SJSA1 (cell line): ENCODE results near the gene PSMC4. TPM values are rescaled to one million over a fixed set of nuclear protein-coding genes. Genes with fewer than 3 reads are reported as not detected.

ENCODE experiments used
- DNase-seq, 2 experiments: peaks; one replicate each; pipeline ENCODE4 v3.0.0-alpha.2; 2015 to 2020; ENCODE audit warnings: low spot score in 2 of 2, low read depth in 1 of 2
- H3K27ac ChIP-seq: fragments of 250-450 bp; sonication (Bioruptor Pico); 2 replicates; pipeline ENCODE4 v1.5.1; 2020; ENCODE audit warnings: mild to moderate bottlenecking, moderate library complexity
- H3K27me3 ChIP-seq: fragments of 250-450 bp; sonication (Bioruptor Pico); replicated peaks from 2 replicates; pipeline ENCODE4 v1.5.1; 2020; ENCODE audit warnings: mild to moderate bottlenecking, moderate library complexity
- H3K36me3 ChIP-seq: fragments of 250-450 bp; sonication (Bioruptor Pico); 2 replicates; pipeline ENCODE4 v1.5.1; 2020; ENCODE audit warnings: mild to moderate bottlenecking
- H3K4me1 ChIP-seq: fragments of 250-450 bp; sonication (Bioruptor Pico); replicated peaks from 2 replicates; pipeline ENCODE4 v1.6.1; 2021; ENCODE audit warnings: mild to moderate bottlenecking
- H3K4me3 ChIP-seq: fragments of 250-450 bp; sonication (Bioruptor Pico); 2 replicates; pipeline ENCODE4 v1.5.1; 2020; ENCODE audit warnings: mild to moderate bottlenecking
- H3K9me3 ChIP-seq: fragments of 250-450 bp; sonication (Bioruptor Pico); replicated peaks from 2 replicates; pipeline ENCODE4 v1.5.1; 2020; ENCODE audit warnings: mild to moderate bottlenecking
- total RNA-seq: library from RNA; depleted of rRNA; stranded (reverse); fragments of >200 nt; shearing (Covaris generic); gene quantifications from 2 replicates; pipeline ENCODE4 v1.2.3, GENCODE V29; 2014

The PSMC4 gene
- total RNA-seq, 1 experiment from 2014 or later, result 174 TPM

DNA sequence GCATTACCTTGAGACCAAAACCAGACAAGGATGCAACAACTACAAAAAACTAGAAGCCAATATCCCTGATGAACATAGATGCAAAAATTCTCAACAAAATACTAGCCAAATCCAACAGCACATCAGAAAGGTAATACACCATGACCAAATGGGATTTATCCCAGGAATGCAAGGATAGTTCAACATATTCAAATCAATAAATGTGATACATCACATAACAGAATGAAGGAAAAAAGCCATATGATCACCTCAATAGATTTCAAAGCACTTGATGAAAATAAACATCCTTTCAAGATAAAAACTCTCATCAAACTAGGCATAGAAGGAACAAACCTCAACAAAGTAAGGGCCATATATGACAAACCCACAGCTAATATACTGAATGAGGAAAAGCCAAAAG is 15.7 kb downstream of the PSMC4 start:
- no peaks in the 10 kb centered on the region for H3K4me1 ChIP-seq
- H3K36me3 ChIP-seq, result peaks cover 24% of the 10 kb centered on the region
- no peak for DNase-seq
- no peak overlapping the region for H3K27ac ChIP-seq
- no peaks in the 10 kb centered on the region for H3K27me3 ChIP-seq
- H3K4me3 ChIP-seq, result no peak overlapping the region
- H3K9me3 ChIP-seq, result peaks cover 11% of the 10 kb centered on the region

DNA sequence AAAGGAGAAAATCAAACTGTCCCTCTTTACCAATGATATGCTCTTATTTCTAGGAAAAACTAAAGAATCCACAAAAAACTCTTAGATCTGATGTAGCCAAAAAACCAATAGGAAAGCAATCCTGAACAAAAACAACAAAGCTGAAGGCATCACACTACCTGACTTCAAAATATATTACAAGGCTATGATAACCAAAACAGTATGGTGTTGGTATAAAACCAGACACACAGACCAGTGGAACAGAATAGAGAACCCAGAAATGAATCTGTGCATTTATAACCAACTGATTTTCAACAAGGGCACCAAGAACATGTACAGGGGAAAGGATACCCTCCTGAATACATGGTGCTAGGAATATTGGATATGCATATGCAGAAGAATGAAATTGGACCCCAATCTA is 16.2 kb downstream of the PSMC4 start:
- DNase-seq, result no peak
- Histone ChIP-seq H3K27ac (no peak overlapping the region), H3K36me3 (peaks cover 20% of the 10 kb centered on the region), H3K9me3 (peaks cover 11% of the 10 kb centered on the region), H3K4me1 (no peaks in the 10 kb centered on the region), H3K27me3 (no peaks in the 10 kb centered on the region), H3K4me3 (no peak overlapping the region)

DNA sequence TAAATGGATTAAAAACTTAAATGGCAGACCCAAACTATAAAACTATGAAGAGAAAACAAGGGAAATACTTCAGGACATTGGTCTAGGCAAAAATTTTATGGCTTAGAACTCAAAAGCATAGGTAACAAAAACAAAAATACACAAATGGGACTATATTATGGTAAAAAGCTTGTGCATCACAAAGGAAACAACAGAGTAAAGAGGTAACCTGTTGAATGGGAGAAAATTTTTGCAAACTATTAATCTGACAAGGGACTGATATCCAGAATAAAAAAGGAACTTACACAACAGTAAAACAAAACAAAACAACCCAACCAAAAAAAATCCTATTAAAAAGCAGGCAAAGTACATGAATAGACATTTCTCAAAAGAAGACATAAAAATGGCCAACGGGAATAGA is 16.6 kb downstream of the PSMC4 start:
- Histone ChIP-seq H3K27me3 (no peaks in the 10 kb centered on the region), H3K27ac (no peak overlapping the region), H3K36me3 (peaks cover 16% of the 10 kb centered on the region), H3K4me3 (no peak overlapping the region), H3K9me3 (peaks cover 11% of the 10 kb centered on the region), H3K4me1 (no peaks in the 10 kb centered on the region)
- DNase-seq, result no peak

DNA sequence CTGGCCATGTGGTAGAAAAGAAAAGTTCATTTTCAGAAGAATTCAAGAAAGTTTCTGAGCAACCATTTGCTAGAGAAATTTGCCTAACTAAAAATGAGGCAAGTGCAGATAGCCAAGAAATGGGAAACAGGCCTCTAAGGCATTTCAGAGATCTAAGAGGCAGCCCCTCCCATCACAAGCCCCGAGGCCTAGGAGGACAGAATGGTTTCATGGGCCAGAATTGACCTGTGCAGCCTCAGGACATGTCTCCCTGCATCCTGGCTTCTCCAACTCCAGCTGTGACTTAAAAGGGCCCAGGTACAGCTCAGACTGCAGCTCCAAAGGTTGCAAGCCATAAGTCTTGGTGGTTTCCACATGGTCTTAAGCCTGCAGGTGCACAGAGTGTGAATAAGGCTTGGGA is 22.6 kb downstream of the PSMC4 start:
- H3K4me3 ChIP-seq, result no peak overlapping the region
- no peak overlapping the region for H3K27ac ChIP-seq
- peaks cover 8% of the 10 kb centered on the region; the same call in 1 of the 2 replicates for H3K36me3 ChIP-seq
- H3K9me3 ChIP-seq, result 0 out of 2 replicates have a peak, but pooled peaks cover 8% of the 10 kb centered on the region
- DNase-seq, result no peak
- no peaks in the 10 kb centered on the region for H3K27me3 ChIP-seq
- H3K4me1 ChIP-seq, result peaks cover 8% of the 10 kb centered on the region

DNA sequence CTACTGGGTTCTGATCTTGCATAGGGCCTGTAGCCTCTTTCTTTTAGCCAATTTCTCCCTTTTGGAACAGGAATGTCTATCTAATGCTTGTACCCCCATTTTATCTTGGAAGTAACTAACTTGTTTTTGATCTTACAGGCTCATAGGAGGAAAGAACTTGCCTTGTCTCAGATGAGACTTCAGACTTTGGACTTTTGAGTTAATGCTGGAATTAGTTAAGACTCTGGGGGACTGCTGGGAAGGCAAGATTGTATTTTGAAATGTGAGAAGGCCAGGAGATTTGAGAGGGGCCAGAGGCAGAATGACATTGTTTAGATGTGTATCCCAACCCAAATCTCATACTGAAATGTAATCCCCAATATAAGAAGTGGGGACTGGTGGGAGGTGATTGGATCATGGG is 23.4 kb downstream of the PSMC4 start:
- no peak for DNase-seq
- H3K27me3 ChIP-seq, result no peaks in the 10 kb centered on the region

DNA sequence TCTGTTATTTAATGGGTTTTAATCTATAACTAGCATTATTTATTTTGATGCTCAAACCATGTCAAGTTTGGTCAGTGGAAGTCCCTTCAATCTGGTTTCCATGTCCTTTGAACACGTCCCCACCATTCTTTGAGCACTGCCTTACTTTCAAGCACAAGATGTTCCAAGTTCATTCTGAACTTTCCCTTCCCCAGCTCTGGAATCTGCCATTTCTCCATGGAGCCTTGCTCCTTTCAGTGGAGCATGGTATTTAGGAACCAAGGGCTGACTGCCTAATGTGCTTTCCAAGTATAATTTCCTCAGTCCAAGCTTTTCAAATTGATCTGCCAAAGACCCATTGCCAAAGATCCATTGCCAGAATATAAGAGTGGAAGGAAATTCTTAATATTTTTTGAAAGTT is 24.8 kb downstream of the PSMC4 start:
- H3K27me3 ChIP-seq, result no peaks in the 10 kb centered on the region
- no peak overlapping the region for H3K27ac ChIP-seq
- H3K4me1 ChIP-seq, result peaks cover 8% of the 10 kb centered on the region
- no peak for DNase-seq
- H3K9me3 ChIP-seq, result 0 out of 2 replicates have a peak, but pooled peaks cover 8% of the 10 kb centered on the region
- H3K4me3 ChIP-seq, result peak overlapping the region; percentile 51
- H3K36me3 ChIP-seq, result 0 out of 2 replicates have a peak, but pooled peaks cover 5% of the 10 kb centered on the region

More for the DNA sequence above, 23.4 kb downstream of the PSMC4 start:
- H3K4me1 ChIP-seq, result peaks cover 8% of the 10 kb centered on the region
- H3K27ac ChIP-seq, result no peak overlapping the region
- 0 out of 2 replicates have a peak, but pooled peaks cover 8% of the 10 kb centered on the region for H3K9me3 ChIP-seq
- 0 out of 2 replicates have a peak, but pooled peaks cover 5% of the 10 kb centered on the region for H3K36me3 ChIP-seq
- no peak overlapping the region for H3K4me3 ChIP-seq

DNA sequence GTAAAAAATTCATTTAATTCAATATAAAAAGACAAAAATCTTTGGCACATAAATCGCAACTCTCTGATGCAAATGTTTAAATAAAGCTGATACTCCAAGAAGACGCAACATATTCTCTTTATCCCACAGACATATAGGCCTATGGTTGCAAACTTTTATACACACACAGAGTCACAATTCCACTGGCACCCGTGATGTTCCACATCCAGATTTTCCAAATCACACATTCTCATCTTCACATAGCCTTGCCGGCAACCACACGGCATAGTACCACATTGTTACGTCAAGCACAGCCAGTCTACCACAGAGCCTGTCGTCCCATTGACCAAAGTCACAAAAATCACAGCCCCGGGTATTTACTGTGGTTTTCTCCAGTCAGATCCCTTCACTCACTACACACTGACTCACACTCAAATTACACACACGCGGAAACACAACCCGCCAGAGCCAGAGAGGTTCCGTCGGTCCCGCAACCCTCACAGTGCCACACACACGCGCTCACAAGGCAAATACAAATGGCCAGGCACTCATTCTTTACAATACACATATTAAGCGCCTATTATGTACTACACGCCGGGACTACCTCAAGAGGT is 25.3 kb downstream of the PSMC4 start:
- Histone ChIP-seq H3K4me1 (peaks cover 8% of the 10 kb centered on the region), H3K4me3 (peak overlapping the region; percentile 51), H3K27ac (peak overlapping the region; percentile 53), H3K9me3 (0 out of 2 replicates have a peak, but pooled peaks cover 8% of the 10 kb centered on the region), H3K27me3 (no peaks in the 10 kb centered on the region), H3K36me3 (0 out of 2 replicates have a peak, but pooled peaks cover 5% of the 10 kb centered on the region)
- peak; percentile 55 to 83 for DNase-seq

DNA sequence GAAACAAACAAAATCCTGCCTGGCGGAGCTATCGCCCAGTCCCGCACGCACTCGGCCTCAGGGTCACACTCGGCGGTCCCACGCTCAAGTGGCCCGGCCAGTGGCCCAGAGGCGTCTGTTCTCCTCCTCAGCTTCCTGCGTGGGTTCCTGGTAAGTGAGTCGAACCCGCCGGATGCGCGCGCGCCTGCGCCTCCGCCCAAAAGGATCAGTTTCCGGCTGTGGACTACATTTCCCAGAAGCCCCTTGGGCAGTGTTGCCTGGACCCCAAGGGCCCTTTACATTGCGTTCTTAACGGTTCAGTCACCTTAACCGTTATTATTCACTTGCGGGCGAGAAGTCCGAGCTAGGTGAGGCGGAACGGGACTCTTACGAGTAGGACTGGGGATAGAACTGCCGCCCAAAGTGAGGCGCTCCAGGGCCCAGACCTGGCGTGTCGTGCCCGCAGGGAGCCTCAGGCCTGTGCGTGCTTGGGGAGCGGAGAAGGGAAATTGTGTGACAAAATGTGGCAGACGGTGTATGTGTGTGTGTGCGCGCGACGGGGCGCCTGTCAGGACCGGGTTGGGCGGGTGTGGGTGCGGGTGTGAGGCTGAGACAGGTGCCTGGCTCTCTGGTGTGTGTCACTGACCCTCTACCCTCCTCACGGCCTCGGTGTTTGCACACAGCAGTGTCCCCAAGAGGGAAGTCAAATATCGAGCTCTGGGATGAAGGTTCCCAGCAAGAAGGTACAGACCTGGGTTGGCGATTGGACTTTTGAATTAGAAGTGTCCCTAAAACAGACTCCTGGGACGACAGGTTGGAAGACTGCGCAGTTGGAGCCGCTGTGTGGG is 26.1 kb downstream of the PSMC4 start, which contains the start of gene ZNF546:
TSS of gene ZNF546 (plus strand) at position 250 of the 827 bp plus-strand sequence. CDS start 1,267 bp downstream, outside the sequence.
- peak within 1 kb of the TSS; percentile 51 for H3K4me3 ChIP-seq
- H3K4me1 ChIP-seq, result peaks cover 8% of the 10 kb centered on the region
- DNase-seq, result peak; percentile 85 to 87

DNA sequence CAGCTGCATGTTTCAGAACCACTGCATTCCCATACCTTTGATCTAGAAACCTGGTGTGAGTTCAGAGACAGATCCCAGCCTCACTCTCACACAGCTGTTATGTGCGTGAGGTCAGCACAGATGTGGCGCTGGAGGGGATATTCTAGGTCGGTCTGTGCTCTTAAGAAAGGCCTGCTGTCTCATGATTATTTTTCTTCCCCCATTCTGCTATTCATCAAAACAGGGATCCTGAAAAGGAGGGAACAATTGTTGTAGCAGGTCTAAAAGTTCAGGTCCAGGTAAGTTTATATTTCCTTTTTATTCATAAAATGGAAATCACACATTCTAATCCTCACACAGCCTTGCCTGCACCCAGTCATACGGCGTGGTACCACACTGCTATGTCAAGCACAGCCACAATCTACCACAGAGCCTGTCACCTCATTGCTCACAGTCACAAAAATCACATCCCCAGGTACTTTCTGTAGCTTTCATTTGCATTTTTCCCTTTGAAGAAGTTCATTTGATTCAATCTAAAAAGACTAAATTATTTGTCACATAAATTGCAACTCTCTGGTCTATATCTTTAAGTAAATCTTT is 26.8 kb downstream of the PSMC4 start:
- Histone ChIP-seq H3K4me3 (peak overlapping the region; percentile 51), H3K4me1 (peaks cover 8% of the 10 kb centered on the region), H3K27ac (peak overlapping the region; percentile 53), H3K36me3 (0 out of 2 replicates have a peak, but pooled peaks cover 5% of the 10 kb centered on the region), H3K9me3 (0 out of 2 replicates have a peak, but pooled peaks cover 8% of the 10 kb centered on the region), H3K27me3 (no peaks in the 10 kb centered on the region)
- DNase-seq, result no peak

More for the DNA sequence above, 26.1 kb downstream of the PSMC4 start, which contains the start of gene ZNF546:
- Histone ChIP-seq H3K9me3 (0 out of 2 replicates have a peak, but pooled peaks cover 8% of the 10 kb centered on the region), H3K27ac (peak within 1 kb of the TSS; percentile 53), H3K27me3 (no peaks in the 10 kb centered on the region), H3K36me3 (0 out of 2 replicates have a peak, but pooled peaks cover 5% of the 10 kb centered on the region)

DNA sequence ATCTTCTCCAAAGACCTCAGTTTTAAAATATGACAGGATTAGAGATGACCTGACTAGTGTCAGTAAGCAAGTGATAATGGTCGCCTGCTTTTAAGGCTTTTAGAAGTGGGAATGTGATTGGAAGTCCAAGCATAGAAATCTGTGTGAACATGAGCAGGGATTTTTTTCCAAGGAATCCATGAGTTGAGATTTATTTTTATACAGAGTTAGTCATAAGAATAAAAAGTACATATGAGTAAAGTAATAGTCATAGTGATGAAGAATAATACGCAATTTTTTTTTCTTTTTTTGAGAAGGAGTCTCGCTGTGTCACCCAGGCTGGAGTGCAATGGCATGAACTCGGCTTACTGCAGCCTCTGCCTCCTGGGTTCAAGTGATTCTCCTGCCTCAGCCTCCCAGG is 27.5 kb downstream of the PSMC4 start:
- H3K27me3 ChIP-seq, result no peaks in the 10 kb centered on the region
- H3K27ac ChIP-seq, result no peak overlapping the region
- no peak for DNase-seq
- H3K36me3 ChIP-seq, result 0 out of 2 replicates have a peak, but pooled peaks cover 5% of the 10 kb centered on the region
- peaks cover 8% of the 10 kb centered on the region for H3K4me1 ChIP-seq
- H3K4me3 ChIP-seq, result no peak overlapping the region
- H3K9me3 ChIP-seq, result 0 out of 2 replicates have a peak, but pooled peaks cover 8% of the 10 kb centered on the region

DNA sequence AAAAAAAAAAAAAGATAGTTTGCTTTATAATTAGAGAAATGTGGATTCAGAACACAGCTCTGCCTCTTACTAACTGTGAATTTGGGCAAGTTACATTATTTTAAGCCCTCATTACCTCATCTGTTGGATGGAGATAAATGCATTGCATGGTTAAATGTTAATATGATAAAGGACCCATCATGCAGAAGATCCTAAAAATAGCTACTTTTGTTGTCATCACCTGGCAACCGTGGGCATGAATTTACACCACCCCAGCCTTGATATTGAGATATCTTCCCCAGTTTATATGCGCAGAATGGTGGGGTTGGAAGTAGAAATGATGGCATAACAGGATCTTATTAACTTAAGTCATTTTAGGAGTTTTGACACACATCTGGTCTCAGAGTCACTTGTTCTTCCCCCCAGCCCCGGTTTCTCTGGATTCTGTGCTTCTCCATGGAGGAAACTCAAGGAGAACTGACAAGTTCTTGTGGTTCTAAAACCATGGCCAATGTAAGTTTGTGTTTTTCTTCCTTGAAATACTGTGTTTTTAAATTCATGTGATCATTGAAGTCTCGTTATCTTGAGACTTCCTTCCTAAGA is 34.8 kb downstream of the PSMC4 start:
- no peak for DNase-seq

DNA sequence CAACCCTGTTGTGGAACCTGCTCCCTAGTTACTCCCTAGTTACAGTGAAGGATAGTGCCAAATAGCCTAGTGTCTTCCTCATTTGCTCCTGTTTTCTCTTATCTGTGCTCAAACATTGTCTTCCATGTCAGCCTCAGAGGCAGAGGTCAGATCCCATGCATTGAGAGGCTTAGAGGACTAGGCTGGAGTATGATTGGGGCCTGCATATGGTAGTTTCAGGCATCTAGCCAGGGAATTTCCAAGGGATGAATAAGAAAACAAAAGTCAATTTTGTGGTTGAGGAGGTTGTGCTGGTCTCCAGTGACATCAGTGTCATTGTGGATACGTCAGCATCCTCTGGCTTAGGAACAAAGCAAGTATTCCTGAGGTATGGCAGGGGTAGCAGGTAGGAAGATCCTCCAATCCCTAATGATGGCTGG is 35.3 kb downstream of the PSMC4 start:
- DNase-seq, result peak in 1 of 2 experiments; percentile 48
- peaks cover 19% of the 10 kb centered on the region for H3K36me3 ChIP-seq
- no peak overlapping the region for H3K4me3 ChIP-seq
- no peak overlapping the region for H3K27ac ChIP-seq
- 0 out of 2 replicates have a peak, but pooled peaks cover 2% of the 10 kb centered on the region for H3K9me3 ChIP-seq
- no peaks in the 10 kb centered on the region for H3K27me3 ChIP-seq
- peaks cover 8% of the 10 kb centered on the region for H3K4me1 ChIP-seq

More for the DNA sequence above, 34.8 kb downstream of the PSMC4 start:
- Histone ChIP-seq H3K4me3 (no peak overlapping the region), H3K36me3 (peaks cover 19% of the 10 kb centered on the region), H3K27me3 (no peaks in the 10 kb centered on the region), H3K9me3 (0 out of 2 replicates have a peak, but pooled peaks cover 2% of the 10 kb centered on the region), H3K4me1 (peaks cover 8% of the 10 kb centered on the region), H3K27ac (no peak overlapping the region)

DNA sequence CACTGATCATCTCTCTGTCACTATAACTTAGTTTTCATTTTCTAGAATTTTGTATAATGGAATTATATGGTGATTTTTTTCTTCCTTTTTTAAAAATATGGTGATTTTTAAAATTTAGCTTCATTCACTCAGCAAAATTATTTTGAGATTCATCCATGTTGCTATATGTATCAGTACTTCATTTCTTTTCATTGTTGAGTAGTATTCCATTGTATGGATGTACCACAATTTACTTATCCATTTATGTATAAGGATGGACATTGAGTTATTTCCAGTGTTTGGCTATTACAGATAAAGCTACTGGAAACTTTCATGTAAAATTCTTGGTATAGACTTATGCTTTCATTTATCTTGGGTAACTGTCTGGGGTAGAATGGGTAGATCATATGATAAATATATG is 38.7 kb downstream of the PSMC4 start:
- Histone ChIP-seq H3K27ac (no peak overlapping the region), H3K9me3 (peaks cover 12% of the 10 kb centered on the region), H3K27me3 (no peaks in the 10 kb centered on the region), H3K36me3 (peaks cover 29% of the 10 kb centered on the region), H3K4me1 (peaks cover 8% of the 10 kb centered on the region), H3K4me3 (no peak overlapping the region)
- DNase-seq, result no peak
